G401.6 (cell line): Measurements from ENCODE around the gene NINJ2.

Experiments
- FAIRE-seq: peaks from 2 replicates; lab custom pipeline; 2012; peaks lifted over from hg19 to GRCh38; lab: Jason Lieb, UNC

Gene NINJ2

GRCh38 chr12:546920-547845 lies 116.1 kb downstream of the NINJ2 start:
- FAIRE-seq = no peak

- FAIRE-seq = no peak
These were observed 116.9 kb downstream of the NINJ2 start for GRCh38 chr12:546265-546919.

GRCh38 chr12:545835-546234 lies 117.4 kb downstream of the NINJ2 start:
- FAIRE-seq = no peak

GRCh38 chr12:544941-545635 lies 118.2 kb downstream of the NINJ2 start:
- no peak for FAIRE-seq

GRCh38 chr12:544142-544541 lies 119.1 kb downstream of the NINJ2 start:
- FAIRE-seq = no peak

- FAIRE-seq = no peak
These were observed 120.2 kb downstream of the NINJ2 start for GRCh38 chr12:543114-543451.

- no peak for FAIRE-seq
These were observed 120.7 kb downstream of the NINJ2 start for GRCh38 chr12:542395-543113.

GRCh38 chr12:541676-542324 lies 121.4 kb downstream of the NINJ2 start:
- no peak for FAIRE-seq

GRCh38 chr12:539540-540310 lies 123.5 kb downstream of the NINJ2 start:
- FAIRE-seq = no peak

GRCh38 chr12:538731-539539 lies 124.3 kb downstream of the NINJ2 start:
- FAIRE-seq = no peak

- FAIRE-seq = no peak
These were observed 125.5 kb downstream of the NINJ2 start for GRCh38 chr12:537772-538171.

GRCh38 chr12:536751-537245 lies 126.4 kb downstream of the NINJ2 start:
- no peak for FAIRE-seq

- no peak for FAIRE-seq
These were observed 127.8 kb downstream of the NINJ2 start for GRCh38 chr12:535396-535795.

GRCh38 chr12:534216-534615 lies 129.0 kb downstream of the NINJ2 start:
- no peak for FAIRE-seq

- FAIRE-seq = no peak
These were observed 129.5 kb downstream of the NINJ2 start for GRCh38 chr12:533718-534117.

GRCh38 chr12:532908-533565 lies 130.2 kb downstream of the NINJ2 start:
- no peak for FAIRE-seq

- no peak for FAIRE-seq
These were observed 131.2 kb downstream of the NINJ2 start for GRCh38 chr12:531951-532585.

GRCh38 chr12:530821-531220 lies 132.4 kb downstream of the NINJ2 start:
- no peak for FAIRE-seq

- no peak for FAIRE-seq
These were observed 132.9 kb downstream of the NINJ2 start for GRCh38 chr12:530308-530707.
